ENCODE measurements around the gene GNAT3.

Gene GNAT3

GRCh38 chr7:80417211-80417793 lies 94.6 kb downstream of the GNAT3 start:
- no peak for TF ChIP-seq CTCF (conservative IDR thresholded peaks at IDR 0.05)
- no peak overlapping the region for H3K27ac ChIP-seq

- H3K27ac ChIP-seq: no peak overlapping the region
These were observed 96.3 kb downstream of the GNAT3 start for GRCh38 chr7:80415522-80415921.

GRCh38 chr7:80415114-80415513 lies 96.8 kb downstream of the GNAT3 start:
- TF ChIP-seq CTCF (conservative IDR thresholded peaks at IDR 0.05): no peak
- H3K27ac ChIP-seq: no peak overlapping the region

More at GRCh38 chr7:80415522-80415921, 96.3 kb downstream of the GNAT3 start:
- TF ChIP-seq CTCF (conservative IDR thresholded peaks at IDR 0.05): no peak

GRCh38 chr7:80414331-80414730 lies 97.5 kb downstream of the GNAT3 start:
- no peak for TF ChIP-seq CTCF (conservative IDR thresholded peaks at IDR 0.05)

GRCh38 chr7:80413383-80413945 lies 98.4 kb downstream of the GNAT3 start:
- no peak overlapping the region for H3K27ac ChIP-seq
- no peak for TF ChIP-seq CTCF (conservative IDR thresholded peaks at IDR 0.05)

More at GRCh38 chr7:80414331-80414730, 97.5 kb downstream of the GNAT3 start:
- H3K27ac ChIP-seq: no peak overlapping the region

- no peak overlapping the region for H3K27ac ChIP-seq
- no peak for TF ChIP-seq CTCF (conservative IDR thresholded peaks at IDR 0.05)
These were observed 99.0 kb downstream of the GNAT3 start for GRCh38 chr7:80412842-80413241.

GRCh38 chr7:80411621-80412020 lies 100.2 kb downstream of the GNAT3 start:
- no peak for TF ChIP-seq CTCF (conservative IDR thresholded peaks at IDR 0.05)
- H3K27ac ChIP-seq: no peak overlapping the region
